HEK293 (cell line): Measurements from ENCODE around the gene HIPK2.

Experiments used
- CTCF ChIP-seq: fragments of 450-650 bp; formaldehyde crosslinking; IDR thresholded peaks from 2 replicates; pipeline ENCODE4 v1.5.1; 2016; ENCODE audit warnings: missing biosample characterization, missing genetic modification characterization
- FEZF1 ChIP-seq: fragments of 450-650 bp; formaldehyde crosslinking; IDR thresholded peaks from 2 replicates; pipeline ENCODE4 v1.5.1; 2016; ENCODE audit warnings: missing biosample characterization, missing genetic modification characterization
- GFI1B ChIP-seq: fragments of 450-650 bp; formaldehyde crosslinking; IDR thresholded peaks from 2 replicates; pipeline ENCODE4 v1.5.1; 2016; ENCODE audit warnings: missing biosample characterization, missing genetic modification characterization
- KLF1 ChIP-seq: fragments of 450-650 bp; formaldehyde crosslinking; IDR thresholded peaks from 2 replicates; pipeline ENCODE4 v1.5.1; 2016; ENCODE audit warnings: missing biosample characterization, missing genetic modification characterization
- PBX3 ChIP-seq: sonication (generic); formaldehyde crosslinking; IDR thresholded peaks from 2 replicates; pipeline ENCODE4 v1.8.1; 2022; ENCODE audit warnings: mild to moderate bottlenecking, moderate library complexity, missing genetic modification reagents
- PRDM2 ChIP-seq: fragments of 450-650 bp; formaldehyde crosslinking; IDR thresholded peaks from 2 replicates; pipeline ENCODE4 v1.5.1; 2016; ENCODE audit warnings: missing biosample characterization, missing genetic modification characterization, borderline replicate concordance
- PRDM4 ChIP-seq: fragments of 450-650 bp; formaldehyde crosslinking; IDR thresholded peaks from 2 replicates; pipeline ENCODE4 v1.5.1; 2017; ENCODE audit warnings: missing biosample characterization, missing genetic modification characterization
- TRIM28 ChIP-seq: IDR thresholded peaks from 2 replicates; pipeline ENCODE4 v1.6.1; 2011; ENCODE audit warnings: low read length, control low read depth, borderline replicate concordance
- ZBTB20 ChIP-seq: fragments of 450-650 bp; formaldehyde crosslinking; IDR thresholded peaks from 2 replicates; pipeline ENCODE4 v1.5.1; 2016; ENCODE audit warnings: missing biosample characterization, missing genetic modification characterization
- ZBTB6 ChIP-seq: fragments of 450-650 bp; formaldehyde crosslinking; IDR thresholded peaks from 2 replicates; pipeline ENCODE4 v1.5.1; 2017; ENCODE audit warnings: missing biosample characterization, missing genetic modification characterization
- ZBTB8A ChIP-seq: fragments of 450-650 bp; formaldehyde crosslinking; IDR thresholded peaks from 2 replicates; pipeline ENCODE4 v1.5.1; 2016; ENCODE audit warnings: missing biosample characterization, missing genetic modification characterization
- ZNF274 ChIP-seq, 2 experiments: fragments of 200-500 bp in 1 of 2; fragments of 450-650 bp in 1 of 2; sonication (Bioruptor generic) in 1 of 2; formaldehyde crosslinking in 1 of 2; IDR thresholded peaks; 2 replicates each; pipeline versions ENCODE4 v1.5.1 to v1.6.1; 2014 to 2016; ENCODE audit warnings: borderline replicate concordance in 1 of 2, inconsistent platforms in 1 of 2, low read length in 1 of 2, missing biosample characterization in 1 of 2, missing genetic modification characterization in 1 of 2
- ZNF391 ChIP-seq: fragments of 450-650 bp; formaldehyde crosslinking; IDR thresholded peaks from 2 replicates; pipeline ENCODE4 v1.5.1; 2016; ENCODE audit warnings: low read depth, missing biosample characterization, missing genetic modification characterization, borderline replicate concordance
- ZNF449 ChIP-seq: fragments of 450-650 bp; formaldehyde crosslinking; IDR thresholded peaks from 2 replicates; pipeline ENCODE4 v1.5.1; 2017; ENCODE audit warnings: missing biosample characterization, mild to moderate bottlenecking, missing genetic modification characterization, moderate library complexity
- ZNF48 ChIP-seq: fragments of 450-650 bp; formaldehyde crosslinking; IDR thresholded peaks from 2 replicates; pipeline ENCODE4 v1.5.1; 2016; ENCODE audit warnings: missing biosample characterization, missing genetic modification characterization
- ZNF513 ChIP-seq: fragments of 450-650 bp; IDR thresholded peaks from 2 replicates; pipeline ENCODE4 v1.5.1; 2018; ENCODE audit warnings: missing biosample characterization, missing genetic modification characterization
- ZNF548 ChIP-seq: fragments of 450-650 bp; formaldehyde crosslinking; IDR thresholded peaks from 2 replicates; pipeline ENCODE4 v1.5.1; 2016; ENCODE audit warnings: missing biosample characterization, missing genetic modification characterization
- ZNF623 ChIP-seq: fragments of 450-650 bp; formaldehyde crosslinking; IDR thresholded peaks from 2 replicates; pipeline ENCODE4 v1.5.1; 2016; ENCODE audit warnings: missing biosample characterization, missing genetic modification characterization
- ZNF626 ChIP-seq: fragments of 450-650 bp; sonication (Bioruptor Pico); formaldehyde crosslinking; IDR thresholded peaks from 2 replicates; pipeline ENCODE4 v1.5.1; 2018; ENCODE audit warnings: missing biosample characterization, missing genetic modification characterization, inconsistent platforms
- ZNF629 ChIP-seq: fragments of 450-650 bp; formaldehyde crosslinking; IDR thresholded peaks from 2 replicates; pipeline ENCODE4 v1.5.1; 2017; ENCODE audit warnings: missing biosample characterization, missing genetic modification characterization
- ZNF692 ChIP-seq: fragments of 450-650 bp; formaldehyde crosslinking; IDR thresholded peaks from 2 replicates; pipeline ENCODE4 v1.5.1; 2016; ENCODE audit warnings: missing biosample characterization, missing genetic modification characterization
- ZNF830 ChIP-seq: fragments of 450-650 bp; IDR thresholded peaks from 2 replicates; pipeline ENCODE4 v1.5.0; 2018; ENCODE audit warnings: missing biosample characterization, missing genetic modification characterization, low read depth, mild to moderate bottlenecking, moderate library complexity
- ZNF837 ChIP-seq: fragments of 450-650 bp; formaldehyde crosslinking; IDR thresholded peaks from 2 replicates; pipeline ENCODE4 v1.5.1; 2016; ENCODE audit warnings: missing biosample characterization, missing genetic modification characterization

HIPK2 gene

GRCh38 chr7:139725077-139725476 lies 52.7 kb downstream of the HIPK2 start (continued):
- TF ChIP-seq ZNF513 (tag by site-specific recombination) (no peak), ZNF629 (tag by site-specific recombination) (peak; percentile 46; the same call in 1 of the 2 replicates), ZBTB6 (tag by site-specific recombination) (no peak), KLF1 (tag by site-specific recombination) (no peak), PBX3 (CRISPR knock-in tag) (no peak), ZNF626 (no peak), ZNF548 (no peak), PRDM2 (tag by site-specific recombination) (no peak), ZNF692 (tag by site-specific recombination) (no peak), TRIM28 (no peak), CTCF (no peak), FEZF1 (tag by site-specific recombination) (peak; percentile 81), ZNF274 (IDR thresholded peaks at IDR 0.05; ENCODE audit: low read length) (no peak), ZNF274 (tag by site-specific recombination; IDR thresholded peaks at IDR 0.05; ENCODE audit: borderline replicate concordance) (no peak), ZNF449 (tag by site-specific recombination) (no peak), ZBTB8A (tag by site-specific recombination) (no peak), ZNF391 (tag by site-specific recombination) (no peak), PRDM4 (tag by site-specific recombination) (no peak), GFI1B (tag by site-specific recombination) (no peak), ZNF830 (tag by site-specific recombination) (no peak), ZNF623 (tag by site-specific recombination) (no peak), ZNF48 (tag by site-specific recombination) (no peak), ZBTB20 (tag by site-specific recombination) (no peak), ZNF837 (tag by site-specific recombination) (no peak)
